Retinal pigment epithelial cell (primary cell): ENCODE results near the gene XAF1.
"Not testable (repeated sequence)": the region's sequence is repeated elsewhere in the genome, so short reads cannot be mapped to it uniquely, and the experiment has no call there.

Experiments used
- DNase-seq: peaks from one replicate; pipeline ENCODE4 v3.0.0-alpha.2; 2010; ENCODE audit warnings: low read depth
- H3K4me3 ChIP-seq: 2 replicates; pipeline ENCODE4 v1.5.1; 2011; ENCODE audit warnings: mild to moderate bottlenecking, low read length, control low read depth, moderate library complexity
- TF ChIP-seq, protein P1 (sequence below): conservative IDR thresholded peaks from 2 replicates; pipeline ENCODE4 v1.5.1; 2011; ENCODE audit warnings: low read depth, low read length, control low read depth, inconsistent platforms

The XAF1 gene

GRCh38 chr17:6772016-6772415 lies 16.2 kb downstream of the XAF1 start:
- DNase-seq = no peak
- no peak overlapping the region for H3K4me3 ChIP-seq
- TF ChIP-seq, protein P1, sequence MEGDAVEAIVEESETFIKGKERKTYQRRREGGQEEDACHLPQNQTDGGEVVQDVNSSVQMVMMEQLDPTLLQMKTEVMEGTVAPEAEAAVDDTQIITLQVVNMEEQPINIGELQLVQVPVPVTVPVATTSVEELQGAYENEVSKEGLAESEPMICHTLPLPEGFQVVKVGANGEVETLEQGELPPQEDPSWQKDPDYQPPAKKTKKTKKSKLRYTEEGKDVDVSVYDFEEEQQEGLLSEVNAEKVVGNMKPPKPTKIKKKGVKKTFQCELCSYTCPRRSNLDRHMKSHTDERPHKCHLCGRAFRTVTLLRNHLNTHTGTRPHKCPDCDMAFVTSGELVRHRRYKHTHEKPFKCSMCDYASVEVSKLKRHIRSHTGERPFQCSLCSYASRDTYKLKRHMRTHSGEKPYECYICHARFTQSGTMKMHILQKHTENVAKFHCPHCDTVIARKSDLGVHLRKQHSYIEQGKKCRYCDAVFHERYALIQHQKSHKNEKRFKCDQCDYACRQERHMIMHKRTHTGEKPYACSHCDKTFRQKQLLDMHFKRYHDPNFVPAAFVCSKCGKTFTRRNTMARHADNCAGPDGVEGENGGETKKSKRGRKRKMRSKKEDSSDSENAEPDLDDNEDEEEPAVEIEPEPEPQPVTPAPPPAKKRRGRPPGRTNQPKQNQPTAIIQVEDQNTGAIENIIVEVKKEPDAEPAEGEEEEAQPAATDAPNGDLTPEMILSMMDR = no peak

DNA sequence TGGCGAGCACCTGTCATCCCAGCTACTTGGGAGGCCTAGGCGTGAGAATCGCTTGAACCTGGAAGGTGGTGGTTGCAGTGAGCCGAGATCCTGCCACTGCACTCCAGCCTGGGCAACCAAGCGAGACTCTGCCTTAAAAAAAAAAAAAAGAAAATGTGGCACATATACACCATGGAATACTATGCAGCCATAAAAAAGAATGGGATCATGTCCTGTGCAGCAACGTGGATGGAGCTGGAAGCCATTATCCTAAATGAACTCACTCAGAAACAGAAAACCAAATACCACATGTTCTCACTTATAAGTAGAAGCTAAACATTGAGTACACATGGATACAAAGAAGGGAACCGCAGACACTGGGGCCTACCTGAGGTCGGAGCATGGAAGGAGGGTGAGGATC lies 19.1 kb downstream of the XAF1 start:
- H3K4me3 ChIP-seq, DNase-seq: not testable (repeated sequence)

- no peak within 1 kb of the TSS for H3K4me3 ChIP-seq
- TF ChIP-seq, protein P1 = no peak
- no peak for DNase-seq
Observed at GRCh38 chr17:6775871-6776405, 20.1 kb downstream of the XAF1 start, which contains the start of gene FBXO39. Gene FBXO39, plus strand, starts transcription at chr17:6776215. Its CDS starts 3,654 bp downstream, at chr17:6779869.

DNA sequence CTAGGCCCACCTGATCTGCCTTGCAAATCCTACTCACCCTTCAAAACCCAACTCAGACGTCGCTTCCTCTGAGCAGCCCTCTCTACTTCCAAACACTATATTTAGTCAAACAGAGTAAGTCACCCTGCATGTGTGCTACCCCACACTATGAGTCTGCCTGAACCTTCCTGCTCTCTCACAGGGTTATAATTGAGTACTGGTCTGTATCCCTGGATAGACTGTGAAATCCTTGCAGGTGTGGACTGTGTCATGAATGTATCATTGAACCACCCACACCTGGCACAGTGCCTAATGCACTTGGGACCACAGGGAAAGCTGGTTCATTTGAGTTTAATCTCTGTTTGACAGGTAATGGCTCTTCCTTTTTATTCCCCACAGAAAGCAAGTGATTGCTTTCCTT lies 23.6 kb downstream of the XAF1 start:
- TF ChIP-seq, protein P1 = no peak
- no peak for DNase-seq
- no peak overlapping the region for H3K4me3 ChIP-seq

DNA sequence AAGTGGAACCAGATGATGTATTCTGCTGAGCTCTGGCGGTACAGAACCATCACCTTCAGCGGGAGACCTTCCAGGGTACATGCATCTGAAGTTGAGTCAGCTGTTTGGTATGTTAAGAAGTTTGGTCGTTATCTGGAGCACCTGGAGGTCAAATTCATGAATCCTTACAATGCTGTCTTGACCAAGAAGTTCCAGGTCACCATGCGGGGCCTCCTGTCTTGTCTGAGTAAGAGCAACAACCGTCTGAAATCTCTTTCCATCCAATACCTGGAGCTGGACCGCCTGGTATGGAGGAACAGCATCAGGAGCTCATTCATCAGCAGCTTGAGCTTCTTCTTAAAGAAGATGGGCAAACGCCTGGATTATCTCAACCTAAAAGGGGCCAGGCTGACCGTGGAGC lies 24.2 kb downstream of the XAF1 start:
- DNase-seq = no peak
- H3K4me3 ChIP-seq = no peak overlapping the region
- TF ChIP-seq, protein P1 = no peak

- TF ChIP-seq, protein P1 = no peak
- no peak overlapping the region for H3K4me3 ChIP-seq
- DNase-seq = no peak
Observed at GRCh38 chr17:6780886-6781285, 25.0 kb downstream of the XAF1 start.

GRCh38 chr17:6782244-6782643 lies 26.4 kb downstream of the XAF1 start:
- no peak overlapping the region for H3K4me3 ChIP-seq
- DNase-seq = no peak
- TF ChIP-seq, protein P1 = no peak

GRCh38 chr17:6786618-6787017 lies 30.8 kb downstream of the XAF1 start:
- DNase-seq = no peak
- no peak overlapping the region for H3K4me3 ChIP-seq
- TF ChIP-seq, protein P1 = no peak
